ENCODE results near the gene RAB6B.

DNA sequence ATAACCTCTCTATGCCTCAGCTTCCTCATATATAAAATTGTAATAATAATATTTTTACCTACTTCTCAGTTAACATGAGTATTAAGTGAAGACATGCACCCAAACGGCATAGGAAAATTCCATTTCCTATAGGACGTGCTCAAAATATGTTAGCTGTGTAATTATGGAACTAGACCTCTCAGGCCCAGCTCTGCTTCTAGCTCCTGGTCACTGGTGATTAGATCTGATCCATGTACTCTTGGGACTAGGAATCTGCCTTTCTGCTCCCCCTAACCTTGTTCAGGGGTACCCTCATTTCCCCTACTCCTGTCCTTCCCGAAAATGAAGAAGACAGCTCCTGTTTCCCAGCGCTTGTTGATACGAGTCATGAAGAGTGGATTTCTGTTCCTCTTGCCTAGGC, 119.8 kb downstream of the RAB6B start:
- TF ChIP-seq, protein P1, sequence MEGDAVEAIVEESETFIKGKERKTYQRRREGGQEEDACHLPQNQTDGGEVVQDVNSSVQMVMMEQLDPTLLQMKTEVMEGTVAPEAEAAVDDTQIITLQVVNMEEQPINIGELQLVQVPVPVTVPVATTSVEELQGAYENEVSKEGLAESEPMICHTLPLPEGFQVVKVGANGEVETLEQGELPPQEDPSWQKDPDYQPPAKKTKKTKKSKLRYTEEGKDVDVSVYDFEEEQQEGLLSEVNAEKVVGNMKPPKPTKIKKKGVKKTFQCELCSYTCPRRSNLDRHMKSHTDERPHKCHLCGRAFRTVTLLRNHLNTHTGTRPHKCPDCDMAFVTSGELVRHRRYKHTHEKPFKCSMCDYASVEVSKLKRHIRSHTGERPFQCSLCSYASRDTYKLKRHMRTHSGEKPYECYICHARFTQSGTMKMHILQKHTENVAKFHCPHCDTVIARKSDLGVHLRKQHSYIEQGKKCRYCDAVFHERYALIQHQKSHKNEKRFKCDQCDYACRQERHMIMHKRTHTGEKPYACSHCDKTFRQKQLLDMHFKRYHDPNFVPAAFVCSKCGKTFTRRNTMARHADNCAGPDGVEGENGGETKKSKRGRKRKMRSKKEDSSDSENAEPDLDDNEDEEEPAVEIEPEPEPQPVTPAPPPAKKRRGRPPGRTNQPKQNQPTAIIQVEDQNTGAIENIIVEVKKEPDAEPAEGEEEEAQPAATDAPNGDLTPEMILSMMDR (conservative IDR thresholded peaks at IDR 0.05): no peak
- TF ChIP-seq EZH2 (IDR thresholded peaks at IDR 0.05; ENCODE audit: low read depth): no peak

Measured in PC-9 (cell line).